HL-60 (cell line): ENCODE measurements around the gene SOX5.

Experiments
- DNase-seq, 2 experiments: peaks; one replicate each; pipeline ENCODE4 v3.0.0-alpha.2; 2010 to 2020; ENCODE audit warnings: low read depth in 1 of 2, low spot score in 1 of 2
- H3K27ac ChIP-seq: fragments of 250-450 bp; sonication (Bioruptor Pico); replicated peaks from 2 replicates; pipeline ENCODE4 v1.5.1; 2020; ENCODE audit warnings: mild to moderate bottlenecking, moderate library complexity
- H3K27me3 ChIP-seq: fragments of 250-450 bp; sonication (Bioruptor Pico); 2 replicates; pipeline ENCODE4 v1.5.1; 2021; ENCODE audit warnings: mild to moderate bottlenecking, moderate library complexity; ENCODE audit not compliant: insufficient read depth, poor library complexity, severe bottlenecking
- H3K4me3 ChIP-seq: replicated peaks from 2 replicates; pipeline ENCODE4 v1.5.1; 2011; ENCODE audit warnings: mild to moderate bottlenecking, control low read depth, low read length; ENCODE audit not compliant: insufficient read depth
- CTCF ChIP-seq: IDR thresholded peaks from one replicate; pipeline ENCODE4 v1.5.1; 2011; ENCODE audit warnings: low read length, control low read depth, inconsistent platforms; ENCODE audit not compliant: insufficient read depth
- GABPA ChIP-seq: IDR thresholded peaks from 2 replicates; pipeline ENCODE4 v1.6.1; 2012; ENCODE audit warnings: low read depth
- POLR2AphosphoS5 ChIP-seq: IDR thresholded peaks from 2 replicates; pipeline ENCODE4 v1.6.1; 2012; ENCODE audit warnings: low read depth
- SPI1 ChIP-seq: IDR thresholded peaks from 2 replicates; pipeline ENCODE4 v1.6.1; 2012; ENCODE audit warnings: low read depth, mild to moderate bottlenecking, borderline replicate concordance
- TF ChIP-seq, protein P1 (sequence below): IDR thresholded peaks from 2 replicates; pipeline ENCODE4 v1.6.1; 2012; ENCODE audit warnings: low read depth; ENCODE audit not compliant: insufficient replicate concordance

Gene SOX5

DNA sequence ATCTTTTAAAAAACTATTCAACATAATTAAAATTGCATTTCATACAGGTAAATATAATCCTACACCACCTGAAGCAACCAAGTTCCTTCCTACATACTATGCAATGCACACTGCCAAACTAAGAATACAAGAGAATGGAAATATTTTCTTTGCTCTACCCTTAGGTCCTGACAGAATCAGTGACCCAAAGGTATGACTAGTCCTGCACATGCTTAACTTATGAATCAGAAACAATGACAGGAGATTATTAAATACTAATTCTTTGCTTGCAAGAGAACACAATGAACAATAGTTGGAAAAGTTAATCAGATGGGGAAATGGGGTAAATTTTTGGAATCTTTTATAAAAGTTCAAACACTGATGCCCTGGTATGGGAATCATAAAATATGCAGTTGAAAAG, 220.1 kb downstream of the SOX5 start:
- no peak for TF ChIP-seq GABPA
- no peak for DNase-seq
- H3K4me3 ChIP-seq: no peak overlapping the region
- no peaks in the 10 kb centered on the region for H3K27me3 ChIP-seq
- H3K27ac ChIP-seq: no peak overlapping the region

DNA sequence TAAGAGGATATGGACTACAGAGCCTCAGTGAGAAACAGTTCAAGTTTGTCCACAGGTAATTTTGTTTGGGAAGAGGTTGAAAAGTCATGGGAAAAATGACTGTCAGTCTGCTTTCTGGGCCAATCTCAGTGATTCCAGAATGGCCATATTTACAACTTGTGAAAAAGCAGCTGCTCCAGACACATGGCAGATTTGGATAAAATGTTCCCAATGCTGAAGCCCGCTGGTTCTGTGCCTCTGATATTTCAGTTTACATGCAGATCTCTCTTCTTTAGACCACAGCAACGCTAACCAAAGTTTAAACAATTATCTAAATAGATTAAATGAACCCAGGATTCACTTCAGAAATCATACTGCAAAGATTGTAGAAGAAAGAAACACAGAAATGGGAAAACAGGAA, 222.8 kb downstream of the SOX5 start:
- no peak overlapping the region for H3K4me3 ChIP-seq
- H3K27ac ChIP-seq: no peak overlapping the region
- no peak for DNase-seq

GRCh38 chr12:23722655-23723054, 226.8 kb downstream of the SOX5 start:
- H3K4me3 ChIP-seq: no peak overlapping the region
- TF ChIP-seq POLR2AphosphoS5 (no peak), SPI1 (no peak), CTCF (no peak), GABPA (no peak)
- TF ChIP-seq, protein P1, sequence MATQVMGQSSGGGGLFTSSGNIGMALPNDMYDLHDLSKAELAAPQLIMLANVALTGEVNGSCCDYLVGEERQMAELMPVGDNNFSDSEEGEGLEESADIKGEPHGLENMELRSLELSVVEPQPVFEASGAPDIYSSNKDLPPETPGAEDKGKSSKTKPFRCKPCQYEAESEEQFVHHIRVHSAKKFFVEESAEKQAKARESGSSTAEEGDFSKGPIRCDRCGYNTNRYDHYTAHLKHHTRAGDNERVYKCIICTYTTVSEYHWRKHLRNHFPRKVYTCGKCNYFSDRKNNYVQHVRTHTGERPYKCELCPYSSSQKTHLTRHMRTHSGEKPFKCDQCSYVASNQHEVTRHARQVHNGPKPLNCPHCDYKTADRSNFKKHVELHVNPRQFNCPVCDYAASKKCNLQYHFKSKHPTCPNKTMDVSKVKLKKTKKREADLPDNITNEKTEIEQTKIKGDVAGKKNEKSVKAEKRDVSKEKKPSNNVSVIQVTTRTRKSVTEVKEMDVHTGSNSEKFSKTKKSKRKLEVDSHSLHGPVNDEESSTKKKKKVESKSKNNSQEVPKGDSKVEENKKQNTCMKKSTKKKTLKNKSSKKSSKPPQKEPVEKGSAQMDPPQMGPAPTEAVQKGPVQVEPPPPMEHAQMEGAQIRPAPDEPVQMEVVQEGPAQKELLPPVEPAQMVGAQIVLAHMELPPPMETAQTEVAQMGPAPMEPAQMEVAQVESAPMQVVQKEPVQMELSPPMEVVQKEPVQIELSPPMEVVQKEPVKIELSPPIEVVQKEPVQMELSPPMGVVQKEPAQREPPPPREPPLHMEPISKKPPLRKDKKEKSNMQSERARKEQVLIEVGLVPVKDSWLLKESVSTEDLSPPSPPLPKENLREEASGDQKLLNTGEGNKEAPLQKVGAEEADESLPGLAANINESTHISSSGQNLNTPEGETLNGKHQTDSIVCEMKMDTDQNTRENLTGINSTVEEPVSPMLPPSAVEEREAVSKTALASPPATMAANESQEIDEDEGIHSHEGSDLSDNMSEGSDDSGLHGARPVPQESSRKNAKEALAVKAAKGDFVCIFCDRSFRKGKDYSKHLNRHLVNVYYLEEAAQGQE: no peak
- DNase-seq: no peak
- no peaks in the 10 kb centered on the region for H3K27me3 ChIP-seq
- no peak overlapping the region for H3K27ac ChIP-seq

More for the DNA sequence above, 222.8 kb downstream of the SOX5 start:
- no peak for TF ChIP-seq GABPA
- TF ChIP-seq CTCF: no peak
- TF ChIP-seq POLR2AphosphoS5: no peak
- TF ChIP-seq, protein P1: no peak
- TF ChIP-seq SPI1: no peak
- H3K27me3 ChIP-seq: no peaks in the 10 kb centered on the region

DNA sequence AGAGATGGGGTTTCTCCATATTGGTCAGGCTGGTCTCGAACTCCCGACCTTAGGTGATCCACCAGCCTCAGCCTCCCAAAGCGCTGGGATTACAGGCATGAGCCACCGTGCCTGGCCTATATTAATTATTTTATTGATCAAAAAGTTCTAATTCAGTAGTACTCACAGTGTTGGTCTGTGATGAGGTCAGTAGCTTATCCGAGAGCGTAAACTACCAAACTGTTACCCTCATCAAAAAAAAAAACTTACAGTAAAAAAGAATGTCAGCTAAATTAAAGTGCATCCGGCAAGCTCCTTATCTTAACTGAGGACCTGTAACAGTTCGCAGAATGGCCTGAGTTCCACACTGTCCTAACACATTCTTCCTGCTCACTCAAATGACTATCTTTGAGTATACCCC, 228.2 kb downstream of the SOX5 start:
- DNase-seq: no peak
- Histone ChIP-seq H3K4me3 (no peak overlapping the region), H3K27me3 (no peaks in the 10 kb centered on the region), H3K27ac (no peak overlapping the region)
- TF ChIP-seq CTCF: no peak
